ENCODE results near the gene STAG2. TPM values are rescaled to one million over a fixed set of nuclear protein-coding genes. Genes with fewer than 3 reads are reported as not detected.
"Not testable (repeated sequence)": the region's sequence is repeated elsewhere in the genome, so short reads cannot be mapped to it uniquely, and the experiment has no call there.

The STAG2 gene
- 123 and 185 TPM in 2 replicates for total RNA-seq (2014; rRNA removed; shearing (Covaris generic))

DNA sequence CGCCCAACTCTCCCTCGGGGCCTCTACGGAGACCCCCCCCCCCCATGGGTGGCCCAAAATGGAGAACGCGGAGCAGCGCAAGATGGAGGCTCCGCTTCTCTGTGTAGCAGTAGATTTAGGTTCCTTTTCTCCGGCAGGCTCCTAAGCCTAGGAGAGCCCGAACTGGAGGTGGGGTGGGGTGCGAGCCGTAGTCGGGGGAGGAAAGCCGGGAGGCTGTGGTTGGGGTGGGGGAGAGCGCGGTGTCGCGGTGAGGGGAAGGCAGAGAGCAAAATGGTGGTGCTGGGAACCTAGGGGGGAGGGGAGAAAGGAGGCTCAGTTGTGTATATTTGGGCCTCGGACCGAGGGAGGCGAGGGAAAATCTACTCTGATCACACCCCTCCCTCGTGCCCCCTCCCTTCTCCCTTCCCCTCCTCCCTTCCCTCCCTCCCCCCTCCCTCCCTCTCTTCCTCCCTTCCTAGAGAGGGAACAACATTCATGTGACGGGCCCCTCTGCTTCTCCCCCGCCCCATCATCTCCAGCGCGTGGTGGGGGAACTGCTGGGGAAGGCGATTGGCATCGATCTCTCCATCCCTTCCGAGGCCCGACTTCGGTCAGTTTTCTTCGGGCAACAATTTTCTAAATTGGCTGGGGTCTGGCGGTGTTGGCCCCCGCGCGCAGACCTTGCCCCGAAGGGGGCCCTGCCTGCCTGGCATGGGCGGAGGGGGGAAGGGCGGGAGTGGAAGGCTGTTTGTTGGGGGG is at the start of gene STAG2:
Gene STAG2 (plus strand): TSS at position 439 of the 738 bp plus-strand sequence. CDS start 60,922 bp downstream, outside the sequence.
- peak; percentile 90 for DNase-seq
- Histone ChIP-seq H3K4me3 (ENCODE audit: insufficient read depth, low read depth, low read length) (peak within 1 kb of the TSS; percentile 97), H3K27me3 (ENCODE audit: control insufficient read depth, insufficient read depth, low read length) (no peaks in the 10 kb centered on the region), H3K36me3 (replicated peaks; ENCODE audit: control insufficient read depth, insufficient read depth, low read length) (no peaks in the 10 kb centered on the region)

GRCh38 chrX:123917069-123917468 is 44.4 kb upstream of the STAG2 start:
- no peak for DNase-seq
- no peaks in the 10 kb centered on the region for H3K27me3 ChIP-seq (ENCODE audit: control insufficient read depth, insufficient read depth, low read length)
- no peaks in the 10 kb centered on the region; the same call in 1 of the 2 replicates for H3K36me3 ChIP-seq (replicated peaks; ENCODE audit: control insufficient read depth, insufficient read depth, low read length)

DNA sequence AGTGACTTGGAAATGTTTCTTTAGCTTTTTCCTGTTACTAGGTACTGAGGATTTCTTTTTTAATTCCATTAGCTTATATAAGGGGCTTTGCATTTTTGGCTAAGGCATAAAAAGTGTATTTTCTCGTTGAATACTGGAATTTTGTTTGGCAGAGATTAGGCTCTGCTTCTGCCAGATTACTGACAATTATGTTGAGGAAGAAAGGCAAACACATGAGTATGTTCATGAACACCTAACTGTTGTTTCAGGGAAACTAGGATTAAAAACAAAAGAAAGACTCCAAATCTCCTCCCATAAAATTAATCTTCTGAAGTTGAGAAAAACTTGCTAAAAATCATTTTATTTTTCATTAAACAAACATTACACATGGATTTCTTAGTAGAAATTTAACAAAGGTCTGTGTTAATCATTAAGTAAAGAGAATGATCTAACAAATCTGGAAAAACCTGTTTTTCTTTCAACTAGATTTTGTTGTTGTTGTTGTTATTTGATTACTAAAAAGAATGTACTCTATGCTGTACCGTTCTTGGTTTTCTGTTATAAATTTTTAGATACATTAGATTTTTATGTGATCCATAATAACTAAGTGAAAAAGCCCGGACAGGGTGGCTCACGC is 43.3 kb upstream of the STAG2 start:
- H3K4me3 ChIP-seq (ENCODE audit: insufficient read depth, low read depth, low read length): no peak overlapping the region
- no peaks in the 10 kb centered on the region for H3K36me3 ChIP-seq (replicated peaks; ENCODE audit: control insufficient read depth, insufficient read depth, low read length)
- DNase-seq: no peak
- no peaks in the 10 kb centered on the region for H3K27me3 ChIP-seq (ENCODE audit: control insufficient read depth, insufficient read depth, low read length)

More at GRCh38 chrX:123917069-123917468, 44.4 kb upstream of the STAG2 start:
- H3K4me3 ChIP-seq (ENCODE audit: insufficient read depth, low read depth, low read length): no peak overlapping the region

DNA sequence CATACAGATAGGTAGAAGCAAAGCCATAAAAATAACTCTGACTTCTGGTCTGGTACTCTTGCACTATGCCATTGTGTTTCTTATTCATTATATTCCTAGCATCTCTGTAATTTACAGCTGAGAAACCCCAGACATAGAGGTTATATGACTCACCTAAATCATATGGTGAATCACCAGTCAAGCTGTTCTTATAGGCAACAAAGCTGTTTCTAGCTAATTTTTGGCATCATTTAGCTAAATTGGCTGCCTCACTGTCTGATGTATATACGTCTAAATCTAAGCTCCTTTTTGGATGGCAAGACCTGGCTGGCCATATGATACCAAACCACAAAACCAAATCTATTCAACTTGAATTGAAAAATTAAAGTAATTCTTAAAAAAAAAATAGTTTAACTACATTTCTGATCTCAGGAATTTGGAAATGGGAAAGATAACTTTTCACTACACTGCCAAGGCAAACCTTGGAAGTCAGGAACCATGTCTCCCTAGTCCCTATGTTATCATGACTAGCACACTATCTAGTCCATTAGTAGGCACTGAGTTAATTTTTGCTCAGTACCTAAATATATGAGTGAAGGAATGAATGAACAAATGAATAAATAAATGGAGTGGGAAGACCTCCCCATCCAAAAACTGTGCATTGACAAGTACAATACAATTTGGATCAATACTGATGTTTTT is 41.3 kb upstream of the STAG2 start:
- Histone ChIP-seq H3K27me3 (ENCODE audit: control insufficient read depth, insufficient read depth, low read length) (no peaks in the 10 kb centered on the region), H3K4me3 (ENCODE audit: insufficient read depth, low read depth, low read length) (no peak overlapping the region), H3K36me3 (replicated peaks; ENCODE audit: control insufficient read depth, insufficient read depth, low read length) (no peaks in the 10 kb centered on the region)
- no peak for DNase-seq

GRCh38 chrX:123923211-123923610 is 38.3 kb upstream of the STAG2 start:
- DNase-seq: no peak
- Histone ChIP-seq H3K36me3 (replicated peaks; ENCODE audit: control insufficient read depth, insufficient read depth, low read length) (no peaks in the 10 kb centered on the region), H3K4me3 (ENCODE audit: insufficient read depth, low read depth, low read length) (no peak overlapping the region), H3K27me3 (ENCODE audit: control insufficient read depth, insufficient read depth, low read length) (no peaks in the 10 kb centered on the region)

DNA sequence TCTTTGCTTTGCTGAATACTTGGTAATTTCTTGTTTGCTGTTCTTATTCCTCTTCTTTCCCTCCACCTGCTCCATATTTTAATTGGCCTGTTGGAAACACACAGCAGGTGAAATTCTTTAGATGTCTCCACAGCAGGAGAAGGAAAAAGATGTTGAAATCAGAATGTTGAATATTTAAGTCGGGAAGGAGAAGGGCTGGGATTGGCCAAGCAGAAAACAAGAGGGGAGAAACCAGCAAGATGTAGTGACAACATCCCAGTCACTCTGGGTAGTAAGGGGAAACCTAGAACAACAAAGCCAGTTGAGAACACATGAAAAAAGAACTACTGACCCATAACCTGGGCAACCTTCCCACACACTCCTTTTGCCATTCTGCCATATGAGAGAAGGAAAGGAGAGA is 37.3 kb upstream of the STAG2 start:
- no peaks in the 10 kb centered on the region for H3K36me3 ChIP-seq (replicated peaks; ENCODE audit: control insufficient read depth, insufficient read depth, low read length)
- DNase-seq: peak; percentile 83

DNA sequence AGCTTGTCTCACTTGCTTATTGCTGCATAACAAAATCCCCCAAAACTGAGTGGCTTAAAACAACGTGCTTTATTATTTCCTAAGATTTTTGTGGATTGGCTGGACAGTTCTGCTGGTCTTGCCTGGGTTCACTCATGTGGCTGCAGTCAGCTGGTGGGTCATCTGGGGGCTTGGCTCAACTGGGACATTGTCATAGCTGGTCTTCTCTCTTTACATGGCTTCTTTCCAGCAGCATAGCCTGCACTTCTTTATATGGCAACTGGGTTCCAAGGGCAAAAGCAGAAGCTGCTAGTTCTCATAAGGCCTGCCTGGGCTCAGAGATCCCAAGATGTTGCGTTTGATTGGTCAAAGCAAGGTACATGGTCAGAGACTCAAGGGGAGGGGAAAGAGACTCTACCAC is 33.7 kb upstream of the STAG2 start:
- no peak for DNase-seq
- no peaks in the 10 kb centered on the region for H3K27me3 ChIP-seq (ENCODE audit: control insufficient read depth, insufficient read depth, low read length)
- H3K4me3 ChIP-seq (ENCODE audit: insufficient read depth, low read depth, low read length): no peak overlapping the region
- no peaks in the 10 kb centered on the region; the same call in 1 of the 2 replicates for H3K36me3 ChIP-seq (replicated peaks; ENCODE audit: control insufficient read depth, insufficient read depth, low read length)

More for the DNA sequence above, 37.3 kb upstream of the STAG2 start:
- Histone ChIP-seq H3K4me3 (ENCODE audit: insufficient read depth, low read depth, low read length) (no peak overlapping the region), H3K27me3 (ENCODE audit: control insufficient read depth, insufficient read depth, low read length) (no peaks in the 10 kb centered on the region)

- not testable (repeated sequence) for DNase-seq; H3K27me3 ChIP-seq (ENCODE audit: control insufficient read depth, insufficient read depth, low read length); H3K36me3 ChIP-seq (replicated peaks; ENCODE audit: control insufficient read depth, insufficient read depth, low read length); H3K4me3 ChIP-seq (ENCODE audit: insufficient read depth, low read depth, low read length)
Observed at GRCh38 chrX:123932055-123932454, 29.5 kb upstream of the STAG2 start.

- no peak for DNase-seq
- H3K4me3 ChIP-seq (ENCODE audit: insufficient read depth, low read depth, low read length): no peak overlapping the region
- H3K27me3 ChIP-seq (ENCODE audit: control insufficient read depth, insufficient read depth, low read length): no peaks in the 10 kb centered on the region
- H3K36me3 ChIP-seq (replicated peaks; ENCODE audit: control insufficient read depth, insufficient read depth, low read length): no peaks in the 10 kb centered on the region
Observed at GRCh38 chrX:123943074-123943473, 18.4 kb upstream of the STAG2 start.

DNA sequence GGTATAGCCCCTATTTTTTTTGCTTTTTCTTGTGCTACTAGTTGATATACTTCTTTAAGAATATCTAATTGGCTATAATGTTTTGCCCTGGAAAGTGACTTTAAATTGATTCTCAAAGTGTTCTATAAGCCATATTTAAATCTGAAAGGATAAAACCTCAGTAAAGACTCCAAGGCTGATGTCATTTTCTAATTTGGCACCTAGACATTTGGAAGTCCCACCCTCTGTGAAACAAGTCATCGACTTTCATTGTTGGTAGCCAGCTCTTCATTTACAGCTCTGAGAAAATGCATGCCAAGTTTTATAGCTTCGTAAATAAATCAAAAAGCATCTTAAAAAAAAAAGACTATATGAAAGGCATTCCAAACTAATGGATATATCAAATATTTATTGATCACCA is 18.0 kb upstream of the STAG2 start:
- Histone ChIP-seq H3K36me3 (replicated peaks; ENCODE audit: control insufficient read depth, insufficient read depth, low read length) (no peaks in the 10 kb centered on the region), H3K4me3 (ENCODE audit: insufficient read depth, low read depth, low read length) (no peak overlapping the region), H3K27me3 (ENCODE audit: control insufficient read depth, insufficient read depth, low read length) (no peaks in the 10 kb centered on the region)
- no peak for DNase-seq

GRCh38 chrX:123949846-123950245 is 11.7 kb upstream of the STAG2 start:
- no peak for DNase-seq
- no peak overlapping the region for H3K4me3 ChIP-seq (ENCODE audit: insufficient read depth, low read depth, low read length)
- no peaks in the 10 kb centered on the region for H3K36me3 ChIP-seq (replicated peaks; ENCODE audit: control insufficient read depth, insufficient read depth, low read length)
- H3K27me3 ChIP-seq (ENCODE audit: control insufficient read depth, insufficient read depth, low read length): no peaks in the 10 kb centered on the region

DNA sequence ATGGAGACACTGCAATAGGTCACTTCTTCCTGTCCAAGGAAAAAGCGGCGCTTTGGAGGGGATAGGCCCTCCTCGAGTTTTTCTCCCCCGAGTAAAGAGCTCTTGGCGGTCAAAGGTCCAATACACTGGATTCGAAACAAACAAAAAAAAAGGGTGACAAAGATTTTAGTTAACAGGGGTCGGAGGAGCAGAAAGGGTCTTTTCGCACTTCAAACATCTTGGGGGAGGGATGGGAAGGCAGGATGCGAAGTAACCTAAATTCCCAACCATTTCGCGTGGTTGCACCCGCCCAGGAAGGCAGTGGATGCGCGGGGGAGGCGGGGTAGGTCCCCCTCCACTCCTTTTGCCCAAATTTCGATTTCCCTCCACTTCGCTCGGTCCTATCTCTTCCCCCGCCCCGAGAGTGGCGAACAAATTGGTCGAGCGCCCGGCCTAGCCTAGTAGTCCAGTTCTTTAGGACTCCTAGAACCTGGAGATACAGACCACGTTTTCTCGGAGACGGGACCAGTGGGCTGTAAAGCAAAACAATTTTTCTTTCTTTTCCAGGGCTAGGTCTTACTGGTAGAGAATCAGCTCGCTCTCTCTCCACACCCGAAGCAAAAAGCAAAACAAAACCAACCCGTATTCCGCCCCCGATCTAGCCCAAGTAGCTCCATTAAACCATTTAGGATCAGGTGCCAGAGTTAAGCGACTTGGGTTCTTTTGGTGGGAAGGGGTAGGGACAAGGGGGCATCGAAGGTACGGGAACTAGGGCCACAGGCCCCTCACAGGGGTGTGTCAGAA is 2.0 kb upstream of the STAG2 start:
- Histone ChIP-seq H3K27me3 (ENCODE audit: control insufficient read depth, insufficient read depth, low read length) (no peaks in the 10 kb centered on the region), H3K36me3 (replicated peaks; ENCODE audit: control insufficient read depth, insufficient read depth, low read length) (no peaks in the 10 kb centered on the region), H3K4me3 (ENCODE audit: insufficient read depth, low read depth, low read length) (peak overlapping the region; percentile 87)
- DNase-seq: peak; percentile 65

DNA sequence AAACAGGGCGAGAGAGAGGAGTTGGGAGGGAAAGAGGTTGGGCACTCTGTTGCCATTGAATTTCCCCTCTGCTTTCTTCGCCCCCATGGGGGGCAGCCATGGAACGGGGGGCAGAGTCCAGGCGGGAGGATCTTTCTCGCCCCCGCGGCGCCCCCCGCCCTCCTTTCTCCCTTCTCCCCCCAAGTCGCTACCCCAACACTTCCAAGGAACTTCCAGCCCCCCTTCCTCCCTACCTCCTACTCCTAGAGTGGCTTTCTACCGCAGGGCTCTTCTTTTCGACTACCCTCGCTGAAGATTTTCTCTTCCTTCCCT is 594 bp upstream of the STAG2 start:
- no peak for DNase-seq
- H3K36me3 ChIP-seq (replicated peaks; ENCODE audit: control insufficient read depth, insufficient read depth, low read length): no peaks in the 10 kb centered on the region
- peak overlapping the region; percentile 97 for H3K4me3 ChIP-seq (ENCODE audit: insufficient read depth, low read depth, low read length)
- no peaks in the 10 kb centered on the region for H3K27me3 ChIP-seq (ENCODE audit: control insufficient read depth, insufficient read depth, low read length)

DNA sequence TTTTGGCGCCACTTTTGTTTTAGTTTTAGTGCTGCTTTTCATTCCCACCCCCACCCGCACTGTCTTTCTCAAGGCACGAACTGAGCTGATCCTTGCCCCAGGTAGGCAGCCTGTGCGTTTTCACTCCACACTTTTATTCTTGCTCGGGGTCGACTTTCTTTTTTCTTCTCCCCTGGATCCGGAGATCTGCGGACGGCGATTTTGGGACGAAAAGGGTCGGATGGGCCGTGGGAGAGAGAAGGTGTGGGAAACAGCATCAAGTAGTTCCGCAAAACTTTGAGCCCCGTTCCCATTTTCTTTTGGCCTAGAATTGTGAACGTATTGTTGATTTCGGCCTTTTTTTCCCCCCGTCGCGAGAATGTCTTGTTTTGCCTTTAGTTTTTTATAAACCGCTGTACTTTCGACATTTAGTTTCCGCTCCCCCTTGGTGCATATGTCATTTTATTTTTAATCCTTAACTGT is 531 bp downstream of the STAG2 start:
- no peak for DNase-seq
- Histone ChIP-seq H3K4me3 (ENCODE audit: insufficient read depth, low read depth, low read length) (peak overlapping the region; percentile 97), H3K36me3 (replicated peaks; ENCODE audit: control insufficient read depth, insufficient read depth, low read length) (no peaks in the 10 kb centered on the region), H3K27me3 (ENCODE audit: control insufficient read depth, insufficient read depth, low read length) (no peaks in the 10 kb centered on the region)

Data from H7 (cell line).